Glutamatergic neuron (in vitro differentiated cells): ENCODE measurements around the gene NLK. TPM values are rescaled to one million over a fixed set of nuclear protein-coding genes. Genes with fewer than 3 reads are reported as not detected.

ENCODE experiments used
- DNase-seq: peaks from one replicate; pipeline ENCODE4 v3.0.0; 2022
- H3K27ac Mint-ChIP-seq: one replicate; pipeline ENCODE4 v1.8.0; 2020; ENCODE audit warnings: mild to moderate bottlenecking, mixed read lengths, inconsistent platforms; ENCODE audit not compliant: unreplicated experiment
- H3K27me3 Mint-ChIP-seq: one replicate; pipeline ENCODE4 v1.8.0; 2020; ENCODE audit warnings: mild to moderate bottlenecking, moderate library complexity, mixed read lengths, inconsistent platforms; ENCODE audit not compliant: unreplicated experiment
- H3K36me3 Mint-ChIP-seq: one replicate; pipeline ENCODE4 v1.8.0; 2020; ENCODE audit warnings: mild to moderate bottlenecking, mixed read lengths, inconsistent platforms; ENCODE audit not compliant: unreplicated experiment
- H3K4me1 Mint-ChIP-seq: one replicate; pipeline ENCODE4 v1.8.0; 2020; ENCODE audit warnings: mild to moderate bottlenecking, low read depth, mixed read lengths, inconsistent platforms; ENCODE audit not compliant: unreplicated experiment
- H3K4me3 Mint-ChIP-seq: one replicate; pipeline ENCODE4 v1.8.0; 2020; ENCODE audit warnings: mild to moderate bottlenecking, mixed read lengths, inconsistent platforms; ENCODE audit not compliant: unreplicated experiment
- H3K9me3 Mint-ChIP-seq: one replicate; pipeline ENCODE4 v1.8.0; 2020; ENCODE audit warnings: mild to moderate bottlenecking, moderate library complexity, mixed read lengths, inconsistent platforms; ENCODE audit not compliant: unreplicated experiment
- total RNA-seq: library from RNA; stranded (reverse); fragmentation: NEBNext Ultra II Directional; extraction: Animal tissue kit (Norgen Biotek cat#: 25700); gene quantifications from one replicate; pipeline ENCODE4 v1.2.1, GENCODE V29; 2021; ENCODE audit not compliant: unreplicated experiment
- TF ChIP-seq, protein P1 (sequence below): fragments of 200-600 bp; sonication (generic); IDR thresholded peaks from one replicate; pipeline ENCODE4 v1.5.0; 2021; ENCODE audit not compliant: partially characterized antibody, unreplicated experiment

Gene NLK
- total RNA-seq, 1 donor from 2014 or later: 33.8 TPM

DNA sequence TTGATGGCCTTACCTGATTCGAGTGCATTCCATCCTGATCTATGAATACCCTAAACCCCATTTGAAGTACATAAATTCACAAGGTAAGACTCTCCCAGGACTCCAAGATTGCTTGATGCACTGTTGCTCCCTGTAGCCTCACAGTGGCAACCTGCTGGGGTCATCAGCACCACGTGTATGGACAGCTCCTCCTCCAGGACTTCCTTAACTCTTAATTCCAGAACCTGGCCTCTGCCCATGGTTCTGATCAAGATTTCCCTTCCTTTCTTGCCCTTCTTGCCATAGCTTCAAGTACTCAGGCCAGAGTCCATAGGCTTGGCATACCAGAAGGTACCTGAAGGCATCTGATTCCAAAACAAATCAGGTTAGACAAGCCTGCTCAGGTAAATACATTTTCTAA is 34.0 kb upstream of the NLK start:
- Mint-ChIP-seq H3K36me3 (no peaks in the 10 kb centered on the region), H3K9me3 (no peaks in the 10 kb centered on the region), H3K27me3 (no peaks in the 10 kb centered on the region), H3K4me3 (no peak overlapping the region), H3K4me1 (no peaks in the 10 kb centered on the region), H3K27ac (no peak overlapping the region)
- no peak for DNase-seq
- TF ChIP-seq, protein P1, sequence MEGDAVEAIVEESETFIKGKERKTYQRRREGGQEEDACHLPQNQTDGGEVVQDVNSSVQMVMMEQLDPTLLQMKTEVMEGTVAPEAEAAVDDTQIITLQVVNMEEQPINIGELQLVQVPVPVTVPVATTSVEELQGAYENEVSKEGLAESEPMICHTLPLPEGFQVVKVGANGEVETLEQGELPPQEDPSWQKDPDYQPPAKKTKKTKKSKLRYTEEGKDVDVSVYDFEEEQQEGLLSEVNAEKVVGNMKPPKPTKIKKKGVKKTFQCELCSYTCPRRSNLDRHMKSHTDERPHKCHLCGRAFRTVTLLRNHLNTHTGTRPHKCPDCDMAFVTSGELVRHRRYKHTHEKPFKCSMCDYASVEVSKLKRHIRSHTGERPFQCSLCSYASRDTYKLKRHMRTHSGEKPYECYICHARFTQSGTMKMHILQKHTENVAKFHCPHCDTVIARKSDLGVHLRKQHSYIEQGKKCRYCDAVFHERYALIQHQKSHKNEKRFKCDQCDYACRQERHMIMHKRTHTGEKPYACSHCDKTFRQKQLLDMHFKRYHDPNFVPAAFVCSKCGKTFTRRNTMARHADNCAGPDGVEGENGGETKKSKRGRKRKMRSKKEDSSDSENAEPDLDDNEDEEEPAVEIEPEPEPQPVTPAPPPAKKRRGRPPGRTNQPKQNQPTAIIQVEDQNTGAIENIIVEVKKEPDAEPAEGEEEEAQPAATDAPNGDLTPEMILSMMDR: no peak

DNA sequence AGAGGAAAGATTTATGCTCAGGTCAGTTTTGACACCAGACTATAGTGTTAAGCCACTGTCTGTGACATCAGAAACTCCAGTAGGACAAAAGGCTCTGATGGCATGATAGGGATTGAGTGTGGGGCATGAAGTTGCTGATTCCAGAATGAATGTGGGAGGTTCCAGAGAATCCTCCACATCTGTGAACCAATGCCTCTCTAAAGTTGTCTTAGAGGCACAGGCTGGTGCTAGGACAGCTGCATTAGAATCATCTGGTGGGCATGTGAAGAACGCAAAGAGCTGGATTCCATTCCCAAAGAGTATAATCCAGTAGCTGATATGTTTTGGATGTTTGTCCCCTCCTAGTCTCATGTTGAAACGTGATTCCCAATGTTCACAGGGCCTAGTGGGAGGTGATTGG is 32.1 kb upstream of the NLK start:
- H3K27ac Mint-ChIP-seq: no peak overlapping the region
- TF ChIP-seq, protein P1: no peak
- H3K4me1 Mint-ChIP-seq: no peaks in the 10 kb centered on the region
- DNase-seq: no peak
- peaks cover 3% of the 10 kb centered on the region for H3K36me3 Mint-ChIP-seq
- no peak overlapping the region for H3K4me3 Mint-ChIP-seq
- H3K9me3 Mint-ChIP-seq: no peaks in the 10 kb centered on the region
- H3K27me3 Mint-ChIP-seq: no peaks in the 10 kb centered on the region

DNA sequence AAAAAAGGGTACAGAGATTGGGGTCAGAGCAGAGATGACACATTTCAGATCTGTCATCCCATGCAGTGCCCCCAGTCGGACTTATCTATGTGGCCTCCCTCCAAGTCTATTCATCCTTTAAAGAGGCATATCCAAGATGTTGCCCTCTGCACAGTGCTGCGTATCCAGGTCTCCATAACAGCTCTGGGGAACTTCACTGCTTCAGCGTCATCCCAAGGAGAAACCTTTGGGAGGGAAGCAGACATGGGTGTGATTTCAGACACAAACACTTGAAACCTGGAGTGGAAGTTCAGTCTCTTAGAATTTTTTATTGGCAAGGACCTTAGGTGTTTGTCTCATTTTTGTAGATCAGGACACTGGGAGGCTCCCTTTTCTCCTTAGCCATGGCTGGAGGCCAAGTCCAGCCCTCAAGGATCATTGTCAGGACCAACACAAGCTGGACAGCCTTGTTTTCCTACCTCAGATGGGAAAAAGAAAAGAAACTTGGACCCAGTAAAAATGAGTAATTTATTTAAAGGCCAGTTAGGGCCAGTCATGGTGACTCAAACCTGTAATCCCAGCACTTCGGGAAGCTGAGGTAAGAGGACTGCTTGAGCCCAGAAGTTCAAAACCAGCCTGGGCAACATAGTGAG is 23.9 kb upstream of the NLK start:
- TF ChIP-seq, protein P1: no peak
- Mint-ChIP-seq H3K36me3 (peaks cover 3% of the 10 kb centered on the region), H3K27me3 (no peaks in the 10 kb centered on the region), H3K4me3 (no peak overlapping the region), H3K4me1 (no peaks in the 10 kb centered on the region), H3K27ac (no peak overlapping the region), H3K9me3 (no peaks in the 10 kb centered on the region)
- no peak for DNase-seq

DNA sequence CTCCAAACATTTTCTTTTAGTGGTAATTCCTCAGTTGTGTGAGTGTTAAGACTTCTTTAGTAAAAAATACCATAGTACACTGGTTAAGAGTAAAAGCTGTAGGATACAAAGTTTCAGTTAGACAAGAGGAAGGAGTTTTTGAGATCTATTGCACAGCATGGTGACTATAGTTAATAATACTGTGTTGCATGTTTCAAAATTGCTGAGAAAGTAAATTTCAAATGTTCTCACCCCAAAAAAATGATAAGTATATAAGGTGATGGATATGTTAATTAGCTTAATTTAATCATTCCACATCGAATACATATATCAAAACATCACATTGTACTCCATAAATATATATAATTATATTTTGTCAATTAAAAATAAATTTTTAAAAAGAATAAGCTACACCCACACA is 22.0 kb upstream of the NLK start:
- TF ChIP-seq, protein P1: no peak
- no peak for DNase-seq
- H3K36me3 Mint-ChIP-seq: no peaks in the 10 kb centered on the region
- no peaks in the 10 kb centered on the region for H3K9me3 Mint-ChIP-seq
- no peaks in the 10 kb centered on the region for H3K4me1 Mint-ChIP-seq
- H3K27me3 Mint-ChIP-seq: no peaks in the 10 kb centered on the region
- H3K27ac Mint-ChIP-seq: no peak overlapping the region
- H3K4me3 Mint-ChIP-seq: no peak overlapping the region

DNA sequence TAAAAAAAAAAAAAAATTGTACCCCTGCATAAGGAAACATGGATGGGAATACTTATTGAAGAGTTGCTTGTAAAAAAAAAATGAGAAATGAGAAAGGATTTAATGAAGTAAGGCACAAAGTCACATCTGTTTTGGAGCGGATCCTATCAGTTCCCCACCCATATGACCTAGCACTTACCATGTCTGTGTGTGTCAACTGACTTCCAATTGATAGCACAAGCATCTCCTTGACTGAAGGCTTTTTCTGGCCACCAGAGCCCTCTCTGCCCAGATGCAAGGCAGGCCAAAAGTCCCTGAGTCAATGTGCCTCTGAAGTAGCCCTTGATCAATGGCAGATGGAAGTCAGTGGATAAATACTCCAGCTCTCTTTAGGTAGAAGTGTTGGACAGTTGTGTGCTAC is 13.4 kb upstream of the NLK start:
- Mint-ChIP-seq H3K27ac (no peak overlapping the region), H3K36me3 (no peaks in the 10 kb centered on the region), H3K4me1 (no peaks in the 10 kb centered on the region), H3K27me3 (no peaks in the 10 kb centered on the region), H3K9me3 (no peaks in the 10 kb centered on the region), H3K4me3 (no peak overlapping the region)
- DNase-seq: no peak
- TF ChIP-seq, protein P1: no peak
